NB4 (cell line): ENCODE results near the gene MYO7A.

Source experiments
- DNase-seq: peaks from one replicate; pipeline ENCODE4 v3.0.0; 2010; ENCODE audit warnings: low read depth
- H3K4me3 ChIP-seq: one replicate; pipeline ENCODE4 v1.5.1; 2011; ENCODE audit warnings: mild to moderate bottlenecking, low read depth, low read length, moderate library complexity
- CTCF ChIP-seq: IDR thresholded peaks from one replicate; pipeline ENCODE4 v1.5.1; 2012; ENCODE audit warnings: low read depth, low read length
- MYC ChIP-seq: IDR thresholded peaks from 2 replicates; pipeline ENCODE4 v1.6.1; 2011; ENCODE audit warnings: low read depth, low read length
- POLR2A ChIP-seq: IDR thresholded peaks from 2 replicates; pipeline ENCODE4 v1.6.1; 2011; ENCODE audit warnings: mild to moderate bottlenecking; ENCODE audit not compliant: insufficient read length; ENCODE audit errors: extremely low read depth
- TF ChIP-seq, protein P1 (sequence below): IDR thresholded peaks from 2 replicates; pipeline ENCODE4 v1.6.1; 2011; ENCODE audit warnings: low read depth, low read length

Gene MYO7A

DNA sequence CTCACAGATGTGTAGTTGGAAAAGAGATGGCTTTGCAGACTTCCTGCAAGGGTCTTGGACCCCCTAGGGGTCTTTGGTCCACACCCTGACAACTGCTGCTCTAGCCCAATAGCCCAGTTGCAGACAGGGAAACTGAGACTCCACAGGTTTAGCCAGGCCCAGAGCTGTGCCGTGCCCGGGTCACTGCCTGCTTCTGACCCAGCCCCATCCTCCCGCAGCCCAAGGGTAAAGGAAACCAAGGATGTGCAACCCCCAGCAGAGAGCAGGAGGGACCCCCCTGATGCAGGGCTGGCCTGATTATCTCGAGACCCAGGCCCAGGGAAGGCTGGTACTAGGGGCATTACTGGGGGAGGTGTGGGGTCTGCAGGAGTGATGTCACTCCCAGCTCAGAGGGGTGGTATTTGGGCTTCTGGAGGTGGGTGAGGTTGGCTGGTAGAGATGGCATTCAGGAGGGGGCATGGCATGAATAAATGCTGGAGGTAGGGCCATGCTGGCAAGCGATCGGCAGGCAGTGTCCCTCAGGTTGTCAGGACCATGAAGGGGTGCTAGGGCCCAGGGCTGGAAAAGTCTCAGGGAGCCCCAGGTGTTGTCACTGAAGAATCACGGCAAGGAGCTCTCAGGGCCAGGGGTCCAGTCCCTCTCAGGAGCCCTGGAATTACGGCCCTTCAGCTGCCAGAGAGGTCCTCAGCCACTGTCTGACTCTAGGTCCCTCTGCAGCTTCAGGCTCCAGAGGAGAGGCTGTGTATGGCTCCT, 21.1 kb downstream of the MYO7A start:
- no peak overlapping the region for H3K4me3 ChIP-seq
- TF ChIP-seq, protein P1, sequence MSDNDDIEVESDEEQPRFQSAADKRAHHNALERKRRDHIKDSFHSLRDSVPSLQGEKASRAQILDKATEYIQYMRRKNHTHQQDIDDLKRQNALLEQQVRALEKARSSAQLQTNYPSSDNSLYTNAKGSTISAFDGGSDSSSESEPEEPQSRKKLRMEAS, result no peak
- TF ChIP-seq MYC (no peak), POLR2A (no peak), CTCF (no peak)
- no peak for DNase-seq

- no peak for DNase-seq
- TF ChIP-seq POLR2A (no peak), CTCF (no peak), MYC (no peak)
- TF ChIP-seq, protein P1, result no peak
Measured at GRCh38 chr11:77149716-77150392, 21.8 kb downstream of the MYO7A start.

DNA sequence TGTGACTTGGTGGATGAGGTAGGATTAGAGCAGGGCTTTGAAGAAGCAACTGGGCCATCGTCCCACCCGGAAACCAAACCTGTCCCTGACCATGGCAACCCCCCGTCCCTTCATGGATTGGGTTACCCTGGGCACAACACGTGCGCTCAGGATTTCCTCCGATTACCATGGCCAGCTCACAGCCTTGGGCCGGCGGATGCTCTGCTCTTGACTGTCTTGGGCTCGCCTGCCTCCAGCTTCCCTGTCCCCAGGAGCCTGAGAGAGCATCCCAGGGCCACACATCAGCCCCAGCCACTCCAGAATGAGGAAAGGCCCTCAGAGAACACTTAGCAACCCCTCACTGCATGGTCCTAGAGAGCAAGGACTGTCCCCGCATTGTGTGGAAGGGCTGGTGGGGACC, 22.8 kb downstream of the MYO7A start:
- TF ChIP-seq MYC, result no peak
- no peak for TF ChIP-seq CTCF
- TF ChIP-seq, protein P1, result no peak
- TF ChIP-seq POLR2A, result no peak
- DNase-seq, result no peak
- H3K4me3 ChIP-seq, result no peak overlapping the region

More at GRCh38 chr11:77149716-77150392, 21.8 kb downstream of the MYO7A start:
- no peak overlapping the region for H3K4me3 ChIP-seq

- peak; percentile 94 for DNase-seq
- TF ChIP-seq, protein P1, result peak; percentile 74
- no peak for TF ChIP-seq POLR2A
- peak; percentile 84 for TF ChIP-seq MYC
- no peak overlapping the region for H3K4me3 ChIP-seq
Measured at GRCh38 chr11:77151804-77152509, 23.9 kb downstream of the MYO7A start.

DNA sequence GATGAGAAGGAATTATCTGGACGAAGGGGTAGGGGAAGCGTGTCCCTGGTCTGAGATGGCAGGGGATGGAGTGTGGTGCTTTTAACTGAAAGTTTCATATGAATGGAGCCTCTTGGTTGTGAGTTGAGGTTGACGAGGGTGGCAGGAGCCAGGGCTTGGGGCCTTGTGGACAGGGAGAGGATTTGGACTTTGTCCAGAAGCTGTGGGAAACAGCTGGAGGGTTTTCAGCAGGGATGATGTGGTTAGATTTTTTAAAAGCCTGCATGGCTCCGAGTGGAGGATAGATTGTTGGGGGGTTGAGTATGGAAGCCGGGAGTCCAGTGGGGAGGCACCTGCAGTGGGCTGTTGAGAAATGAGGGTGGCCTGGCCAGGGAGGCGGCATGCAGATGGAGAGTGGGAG, 24.8 kb downstream of the MYO7A start:
- no peak overlapping the region for H3K4me3 ChIP-seq
- no peak for DNase-seq
- no peak for TF ChIP-seq MYC
- TF ChIP-seq, protein P1, result no peak
- TF ChIP-seq CTCF, result no peak
- TF ChIP-seq POLR2A, result no peak
